Measurements from ENCODE around the gene TTF1. TPM values are rescaled to one million over a fixed set of nuclear protein-coding genes. Genes with fewer than 3 reads are reported as not detected.
A peak's percentile ranks its signal among the peaks of the same experiment; 100 is the strongest.

The TTF1 gene
- total and polyA plus RNA-seq, 10 of the 15 experiments (the other 5 are each of a cell fraction or from before 2014, with no cell fraction given), result 11.3 to 25.5 (median 16.0) TPM

- TF ChIP-seq IKZF2 (IDR thresholded peaks at IDR 0.05) (peak; percentile 29 to 40; a peak in 2 of 4 replicates), REST (IDR thresholded peaks at IDR 0.05; ENCODE audit: low read depth, low read length) (no peak), NBN (IDR thresholded peaks at IDR 0.05) (peak; percentile 56), EED (IDR thresholded peaks at IDR 0.05; ENCODE audit: low read depth) (peak; percentile 29; the same call in 1 of the 2 replicates), RUNX3 (IDR thresholded peaks at IDR 0.05; ENCODE audit: low read length) (peak; percentile 72), BACH1 (IDR thresholded peaks at IDR 0.05; ENCODE audit: borderline replicate concordance) (no peak), ETV6 (conservative IDR thresholded peaks at IDR 0.05 in 1 of 2, IDR thresholded peaks at IDR 0.05 in 1 of 2; ENCODE audit: borderline replicate concordance in 1 of 2, low read depth in 1 of 2) (peak in 1 of 2 experiments; percentile 98; a peak in 2 of 4 replicates), IKZF1 (conservative IDR thresholded peaks at IDR 0.05) (peak; percentile 51), EGR1 (IDR thresholded peaks at IDR 0.05; ENCODE audit: borderline replicate concordance in 1 of 2, low read depth in 2 of 2, low read length in 2 of 2) (peak in 1 of 2 experiments; percentile 67; a peak in 2 of 3 replicates), RELB (IDR thresholded peaks at IDR 0.05; ENCODE audit: low read depth) (peak; percentile 58; the same call in 1 of the 2 replicates), ZBTB4 (CRISPR knock-in tag; IDR thresholded peaks at IDR 0.05) (no peak), USF2 (IDR thresholded peaks at IDR 0.05; ENCODE audit: borderline replicate concordance, low read depth, low read length) (no peak), TAF1 (IDR thresholded peaks at IDR 0.05; ENCODE audit: borderline replicate concordance, low read depth, low read length) (no peak), ATF7 (IDR thresholded peaks at IDR 0.05; ENCODE audit: low read depth) (peak; percentile 95), CREM (IDR thresholded peaks at IDR 0.05; ENCODE audit: low read depth) (0 out of 2 replicates have a peak, but pooled peaks have one; percentile 10), NFIC (IDR thresholded peaks at IDR 0.05; ENCODE audit: low read depth, low read length) (peak; percentile 65; the same call in 1 of the 2 replicates)
Measured at GRCh38 chr9:132404228-132404881, 2.3 kb downstream of the TTF1 start (continued).

Measured in GM12878 (cell line).